SIG-M5 (cell line): Measurements from ENCODE around the gene EBF4.
A peak's percentile ranks its signal among the peaks of the same experiment; 100 is the strongest.

ENCODE experiments used
- DNase-seq: peaks from one replicate; lab custom pipeline; 2025; lab: John Stamatoyannopoulos, UW

Gene EBF4

GRCh38 chr20:2701671-2702081 lies 9.1 kb downstream of the EBF4 start:
- DNase-seq, result no peak

DNA sequence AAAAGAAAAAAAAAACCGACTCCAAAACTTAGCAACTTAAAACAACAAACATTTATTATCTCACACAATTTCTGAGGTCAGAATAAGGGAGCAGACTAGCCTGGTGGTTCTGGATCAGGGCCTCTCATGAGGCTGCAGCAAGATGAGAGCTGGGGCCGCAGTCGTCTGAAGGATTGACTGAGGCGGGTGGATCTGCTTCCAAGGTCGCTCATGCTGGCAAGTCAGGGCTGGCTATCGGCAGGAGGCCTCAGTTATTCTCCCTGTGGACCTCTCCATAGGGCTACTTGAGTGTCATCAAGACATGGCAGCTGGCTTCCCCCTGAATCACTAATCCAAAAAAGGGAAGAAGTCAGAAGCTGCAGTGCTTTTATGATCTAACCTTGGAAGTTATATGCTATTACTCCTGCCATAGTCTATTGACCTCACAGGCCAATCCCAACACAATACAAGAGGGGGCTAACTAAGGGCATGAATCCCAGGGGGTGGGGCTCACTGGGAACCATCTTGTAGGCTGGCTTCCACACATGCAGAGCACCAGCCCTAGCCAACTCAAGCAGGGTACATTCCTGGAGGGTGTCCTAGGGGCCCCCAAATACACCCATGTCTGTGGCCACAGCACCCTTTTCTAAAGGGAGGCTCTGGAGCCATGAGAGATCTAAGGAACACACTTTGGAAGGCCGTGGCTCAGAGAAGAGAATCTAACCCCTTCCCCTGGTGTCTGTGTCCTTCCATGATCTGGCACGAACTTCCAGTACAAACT lies 11.3 kb downstream of the EBF4 start:
- no peak for DNase-seq

- DNase-seq, result no peak
Observed at GRCh38 chr20:2705931-2706645, 13.5 kb downstream of the EBF4 start.

- no peak for DNase-seq
Observed at GRCh38 chr20:2706688-2707352, 14.2 kb downstream of the EBF4 start.

DNA sequence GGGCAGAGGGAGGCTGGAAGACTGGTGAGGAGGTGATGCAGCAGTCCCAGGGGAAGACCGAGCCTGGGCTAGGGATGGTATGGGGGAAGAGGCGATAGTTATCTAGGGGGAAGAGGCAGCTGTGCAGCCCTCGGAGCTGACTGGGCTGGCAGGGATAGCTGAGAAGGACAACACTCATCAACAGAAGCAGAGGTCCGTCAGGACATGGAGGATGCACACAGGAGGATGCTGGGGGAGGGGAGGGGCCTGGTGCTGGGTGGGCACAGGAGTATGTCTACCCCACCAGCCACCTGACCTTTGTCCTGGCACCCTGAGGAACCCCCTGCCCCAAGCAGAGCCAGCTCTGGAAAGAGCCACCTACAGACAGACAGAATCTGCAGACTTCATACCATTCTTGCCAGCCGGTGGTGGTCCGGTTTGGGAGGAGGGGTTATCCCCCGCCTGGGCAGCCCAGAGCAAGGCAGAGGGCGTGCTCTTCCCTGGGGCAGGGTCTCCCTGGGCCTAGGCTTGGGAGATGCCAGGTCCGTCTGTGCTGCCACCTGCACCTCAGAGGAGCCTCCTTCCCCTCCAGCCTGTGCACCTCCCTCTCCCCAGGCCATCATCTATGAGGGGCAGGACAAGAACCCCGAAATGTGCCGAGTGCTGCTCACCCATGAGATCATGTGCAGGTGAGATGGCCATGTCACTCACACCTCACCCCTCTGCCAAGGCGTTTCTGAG lies 14.9 kb downstream of the EBF4 start:
- DNase-seq, result no peak

- DNase-seq, result no peak
Observed at GRCh38 chr20:2708073-2708415, 15.5 kb downstream of the EBF4 start.

DNA sequence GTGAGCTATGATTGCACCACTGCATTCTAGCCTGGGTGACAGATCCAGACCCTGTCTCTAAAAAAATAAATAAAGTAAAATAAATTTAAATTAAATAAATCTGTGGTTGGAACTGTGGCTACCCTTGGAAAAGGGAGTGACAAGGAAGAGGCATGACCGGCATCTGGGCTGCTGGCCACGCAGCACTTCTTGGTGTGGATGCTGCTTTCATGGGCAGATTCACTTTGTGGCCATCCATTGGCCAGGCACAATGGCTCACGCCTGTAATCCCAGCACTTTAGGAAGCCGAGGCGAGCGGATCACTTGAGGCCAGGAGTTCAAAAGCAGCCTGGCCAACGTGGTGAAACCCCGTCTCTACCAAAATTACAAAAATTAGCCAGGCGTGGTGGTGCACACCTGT lies 16.1 kb downstream of the EBF4 start:
- DNase-seq, result no peak

GRCh38 chr20:2709205-2709981 lies 16.8 kb downstream of the EBF4 start:
- no peak for DNase-seq

GRCh38 chr20:2713285-2713684 lies 20.7 kb downstream of the EBF4 start:
- DNase-seq, result no peak

DNA sequence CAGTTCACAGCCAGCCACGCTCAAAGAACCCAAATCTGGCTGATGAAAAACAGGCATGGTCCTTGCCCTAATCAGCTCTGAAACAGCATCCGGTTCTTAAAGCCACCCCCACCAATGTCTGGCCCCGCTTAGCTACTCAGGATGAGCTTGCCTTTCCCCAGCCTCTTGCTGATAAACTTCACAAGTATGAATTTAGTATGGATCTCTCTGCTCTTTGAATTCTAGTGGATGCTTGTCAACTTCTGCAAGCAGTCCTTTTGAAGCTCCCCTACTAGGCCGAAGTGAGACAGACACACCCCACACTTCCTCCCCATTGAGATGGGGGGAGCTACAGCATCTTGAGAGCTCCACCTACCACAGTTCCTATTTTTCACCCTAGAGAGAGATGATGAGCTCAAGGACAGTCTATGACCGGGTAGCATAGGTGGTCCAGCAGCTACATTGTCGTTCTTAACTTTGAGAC lies 36.7 kb downstream of the EBF4 start:
- no peak for DNase-seq

GRCh38 chr20:2729791-2730190 lies 37.2 kb downstream of the EBF4 start:
- no peak for DNase-seq

GRCh38 chr20:2734899-2735298 lies 42.3 kb downstream of the EBF4 start:
- DNase-seq, result no peak

- no peak for DNase-seq
Observed at GRCh38 chr20:2736441-2736840, 43.9 kb downstream of the EBF4 start.

DNA sequence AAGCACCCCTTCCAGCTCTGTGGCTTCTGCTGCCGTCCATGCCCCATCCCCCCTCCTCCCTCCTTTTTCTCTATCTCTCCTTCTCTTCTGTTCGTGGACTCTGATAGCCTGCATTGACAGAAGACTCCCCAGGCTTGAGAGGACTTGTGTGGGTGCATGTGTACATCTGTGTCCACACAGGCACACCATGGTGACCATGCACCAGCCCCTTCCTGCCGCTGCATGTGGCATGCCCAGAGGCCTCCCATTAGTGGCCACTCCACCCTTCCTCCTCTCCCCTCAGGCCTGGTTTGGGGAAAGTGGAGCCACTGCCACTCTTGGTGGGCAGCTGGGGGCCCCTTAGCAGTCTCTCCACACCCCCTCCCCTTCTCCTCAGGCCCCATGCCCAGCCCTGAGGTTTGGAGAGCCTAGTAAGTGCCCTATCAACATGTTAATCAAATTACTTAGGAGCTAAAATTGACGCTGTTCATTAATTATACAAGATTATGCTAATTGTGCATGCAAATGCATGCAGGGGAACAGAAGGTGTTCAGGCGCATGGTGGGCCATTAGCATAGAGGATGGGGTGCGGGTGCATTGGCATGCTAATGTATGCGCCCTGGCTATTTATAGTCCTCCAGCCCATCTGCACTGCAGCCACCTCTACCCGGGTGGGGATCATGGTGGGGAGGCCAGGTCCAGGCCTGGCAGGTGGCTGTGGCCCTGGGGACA lies 45.9 kb downstream of the EBF4 start:
- no peak for DNase-seq

DNA sequence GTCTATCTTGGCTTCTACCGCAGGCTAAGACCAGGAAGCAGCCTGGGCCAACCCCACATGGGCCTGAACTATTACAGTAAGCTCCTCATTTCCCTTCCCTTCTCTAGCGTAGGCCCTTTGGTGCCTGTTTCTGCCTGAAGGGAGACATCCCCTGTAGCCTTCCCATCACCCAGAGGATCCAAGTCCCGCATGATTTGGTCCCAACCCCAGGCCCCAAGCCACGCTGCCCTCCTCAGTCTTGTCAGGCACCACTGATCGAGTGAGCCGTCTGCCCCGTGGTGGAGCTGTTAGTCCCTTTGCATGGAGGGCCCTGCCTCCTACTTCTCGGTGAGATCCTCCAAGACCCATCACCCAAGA lies 46.4 kb downstream of the EBF4 start:
- no peak for DNase-seq

DNA sequence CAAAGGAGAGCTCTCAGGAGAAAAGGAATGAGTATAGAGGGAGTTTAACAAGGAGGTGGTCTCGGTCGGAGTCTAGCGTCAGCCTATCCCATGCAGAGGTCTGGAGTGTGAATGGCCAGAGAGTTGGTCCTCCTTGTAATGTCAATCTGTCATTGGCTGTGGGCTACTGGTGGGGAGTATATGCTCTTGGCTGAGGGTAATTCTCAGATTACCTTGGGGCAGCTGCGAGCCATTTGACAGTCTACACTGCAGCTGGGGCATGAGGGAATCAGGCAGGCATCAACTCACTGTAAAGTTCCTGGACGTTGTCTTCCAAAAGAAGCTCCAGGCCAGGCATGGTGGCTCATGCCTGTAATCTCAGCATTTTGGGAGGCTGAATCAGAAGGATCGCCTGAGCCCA lies 48.1 kb downstream of the EBF4 start:
- DNase-seq, result no peak

DNA sequence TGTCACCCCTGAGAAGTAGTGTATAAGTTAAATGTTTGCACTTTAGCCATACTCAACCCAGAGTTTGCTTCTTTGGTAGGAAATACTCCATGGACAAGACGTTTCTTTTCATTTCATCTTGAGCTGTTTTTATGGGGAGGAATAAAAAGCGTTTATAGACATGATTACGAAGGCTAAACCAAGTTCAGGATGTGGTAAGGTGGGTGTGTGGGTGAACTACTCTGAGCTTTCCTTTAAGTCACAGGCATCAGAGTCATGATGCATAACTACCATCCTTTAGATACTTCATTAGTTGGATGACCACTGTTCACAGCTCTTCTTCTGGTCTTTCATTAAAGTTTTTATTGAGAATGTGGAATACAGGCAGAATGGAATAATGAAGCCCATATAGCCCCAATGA lies 48.9 kb downstream of the EBF4 start:
- DNase-seq, result no peak

GRCh38 chr20:2741881-2742280 lies 49.3 kb downstream of the EBF4 start:
- no peak for DNase-seq

- DNase-seq, result no peak
Observed at GRCh38 chr20:2742431-2742830, 49.9 kb downstream of the EBF4 start.

GRCh38 chr20:2742934-2743559 lies 50.5 kb downstream of the EBF4 start:
- peak; percentile 4 for DNase-seq
